Measurements from ENCODE around the gene APOC3. TPM values are rescaled to one million over a fixed set of nuclear protein-coding genes. Genes with fewer than 3 reads are reported as not detected.

The APOC3 gene
- total and polyA plus RNA-seq, 2 donors from 2014 or later, result 35.6 TPM; not detected in 1

DNA sequence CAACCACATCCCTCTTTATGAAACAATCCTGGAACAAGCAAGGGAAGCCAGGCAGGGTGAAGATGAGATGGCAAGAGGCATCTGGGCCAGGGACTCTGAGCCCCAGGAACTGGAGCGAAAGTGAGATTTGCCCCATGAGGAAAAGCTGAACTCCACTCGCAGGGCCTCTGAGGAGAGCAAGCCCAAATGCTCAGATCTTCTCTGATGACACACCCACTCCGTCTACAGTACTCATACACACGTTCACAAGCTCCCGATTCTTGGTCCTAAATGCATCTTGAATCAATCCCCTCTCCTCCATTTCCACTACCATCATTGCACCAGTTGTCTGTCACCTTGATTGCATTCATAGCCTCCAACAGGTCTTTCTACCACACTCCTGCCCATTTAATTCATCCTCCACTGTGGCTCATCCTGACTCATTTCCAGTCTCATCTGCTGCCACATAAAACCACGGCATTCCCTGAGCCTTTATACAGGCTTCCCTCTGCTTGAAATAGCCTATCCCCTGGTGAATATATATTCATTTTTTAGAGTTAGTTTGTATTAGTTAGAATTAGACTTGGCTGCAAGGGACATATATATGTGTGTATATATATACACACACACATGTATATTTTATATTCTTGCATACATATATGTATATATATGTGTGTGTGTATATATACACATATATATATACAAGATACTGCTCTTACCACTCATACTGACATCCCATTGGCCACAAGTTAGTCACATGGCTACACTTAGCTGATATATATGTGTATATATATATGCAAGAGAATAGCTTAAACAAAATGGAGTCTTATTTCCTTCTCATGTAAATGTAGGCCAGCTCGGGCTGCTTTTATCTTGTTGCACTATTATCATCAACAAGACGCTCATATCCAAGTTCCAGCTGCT lies 36.6 kb upstream of the APOC3 start:
- no peak overlapping the region for H3K27ac ChIP-seq (ENCODE audit: low read depth in 2 of 2, low read length in 2 of 2)
- H3K4me1 ChIP-seq (ENCODE audit: control insufficient read depth in 2 of 3, insufficient read depth in 2 of 3, low read depth in 1 of 3, low read length in 3 of 3), result peaks cover 0 to 10% (median 6%) of the 10 kb centered on the region in 3 donors
- no peak overlapping the region for H3K9ac ChIP-seq (ENCODE audit: low read length in 3 of 3)
- H3K27me3 ChIP-seq (ENCODE audit: control insufficient read depth, insufficient read depth, low read length), result no peaks in the 10 kb centered on the region
- H3K9me3 ChIP-seq (ENCODE audit: control insufficient read depth in 2 of 3, insufficient read depth in 1 of 3, low read length in 3 of 3), result no peaks in the 10 kb centered on the region
- TF ChIP-seq, protein P1, sequence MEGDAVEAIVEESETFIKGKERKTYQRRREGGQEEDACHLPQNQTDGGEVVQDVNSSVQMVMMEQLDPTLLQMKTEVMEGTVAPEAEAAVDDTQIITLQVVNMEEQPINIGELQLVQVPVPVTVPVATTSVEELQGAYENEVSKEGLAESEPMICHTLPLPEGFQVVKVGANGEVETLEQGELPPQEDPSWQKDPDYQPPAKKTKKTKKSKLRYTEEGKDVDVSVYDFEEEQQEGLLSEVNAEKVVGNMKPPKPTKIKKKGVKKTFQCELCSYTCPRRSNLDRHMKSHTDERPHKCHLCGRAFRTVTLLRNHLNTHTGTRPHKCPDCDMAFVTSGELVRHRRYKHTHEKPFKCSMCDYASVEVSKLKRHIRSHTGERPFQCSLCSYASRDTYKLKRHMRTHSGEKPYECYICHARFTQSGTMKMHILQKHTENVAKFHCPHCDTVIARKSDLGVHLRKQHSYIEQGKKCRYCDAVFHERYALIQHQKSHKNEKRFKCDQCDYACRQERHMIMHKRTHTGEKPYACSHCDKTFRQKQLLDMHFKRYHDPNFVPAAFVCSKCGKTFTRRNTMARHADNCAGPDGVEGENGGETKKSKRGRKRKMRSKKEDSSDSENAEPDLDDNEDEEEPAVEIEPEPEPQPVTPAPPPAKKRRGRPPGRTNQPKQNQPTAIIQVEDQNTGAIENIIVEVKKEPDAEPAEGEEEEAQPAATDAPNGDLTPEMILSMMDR (IDR thresholded peaks at IDR 0.05; ENCODE audit: borderline replicate concordance, extremely low read depth, insufficient read depth), result no peak
- no peak overlapping the region for H3K4me3 ChIP-seq (ENCODE audit: low read length in 3 of 3)
- DNase-seq (no peak), FAIRE-seq (no peak)
- no peaks in the 10 kb centered on the region for H3K36me3 ChIP-seq (ENCODE audit: control insufficient read depth in 2 of 3, insufficient read depth in 3 of 3, low read length in 3 of 3)
- intact Hi-C loops (cut with DNase I), result no loop called here

DNA sequence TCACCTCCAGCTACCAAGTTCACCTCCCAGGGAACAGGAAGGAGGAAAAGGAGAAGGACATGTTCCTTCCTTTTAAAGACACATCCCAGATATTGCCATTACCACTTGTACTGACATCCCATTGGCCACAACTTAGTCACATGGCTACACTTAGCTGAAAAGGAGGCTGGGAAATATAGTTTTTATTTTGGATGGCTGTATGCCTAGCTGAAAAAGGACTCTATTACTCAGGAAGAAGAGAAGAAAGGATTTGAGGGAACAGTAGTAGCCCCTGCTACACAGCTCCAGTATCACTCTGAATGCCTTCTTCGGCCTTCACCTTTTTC lies 36.0 kb upstream of the APOC3 start:
- Histone ChIP-seq H3K36me3 (ENCODE audit: control insufficient read depth in 2 of 3, insufficient read depth in 3 of 3, low read length in 3 of 3) (no peaks in the 10 kb centered on the region), H3K9me3 (ENCODE audit: control insufficient read depth in 2 of 3, insufficient read depth in 1 of 3, low read length in 3 of 3) (no peaks in the 10 kb centered on the region), H3K4me1 (ENCODE audit: control insufficient read depth in 2 of 3, insufficient read depth in 2 of 3, low read depth in 1 of 3, low read length in 3 of 3) (peaks cover 0 to 5% (median 0%) of the 10 kb centered on the region in 3 donors), H3K27me3 (ENCODE audit: control insufficient read depth, insufficient read depth, low read length) (no peaks in the 10 kb centered on the region), H3K27ac (ENCODE audit: low read depth in 2 of 2, low read length in 2 of 2) (no peak overlapping the region), H3K4me3 (ENCODE audit: low read length in 3 of 3) (no peak overlapping the region), H3K9ac (ENCODE audit: low read length in 3 of 3) (no peak overlapping the region)
- DNase-seq (no peak), FAIRE-seq (no peak)
- TF ChIP-seq, protein P1 (IDR thresholded peaks at IDR 0.05; ENCODE audit: borderline replicate concordance, extremely low read depth, insufficient read depth), result no peak
- intact Hi-C loops (cut with DNase I), result no loop called here

DNA sequence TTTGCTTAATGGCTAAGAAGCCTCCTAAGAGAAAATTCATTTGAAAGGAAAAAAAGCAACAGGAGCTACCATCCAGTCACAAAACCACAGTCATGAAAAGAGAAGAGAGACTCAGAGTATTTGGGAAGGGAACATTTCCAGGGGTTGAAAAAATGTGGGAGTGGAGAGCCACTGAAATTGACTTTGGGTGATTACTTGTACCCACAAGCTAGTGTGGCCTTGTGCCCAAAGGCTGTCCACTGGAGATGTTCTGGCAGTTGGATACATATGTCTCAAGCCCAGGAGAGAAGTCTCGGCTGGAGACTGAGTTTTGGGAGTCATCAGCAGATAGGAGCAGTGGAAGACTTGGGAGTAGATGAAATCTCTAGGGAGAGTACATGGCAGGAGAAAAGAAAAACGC lies 34.9 kb upstream of the APOC3 start:
- Histone ChIP-seq H3K9me3 (ENCODE audit: control insufficient read depth in 2 of 3, insufficient read depth in 1 of 3, low read length in 3 of 3) (no peaks in the 10 kb centered on the region), H3K9ac (ENCODE audit: low read length in 3 of 3) (no peak overlapping the region), H3K27ac (ENCODE audit: low read depth in 2 of 2, low read length in 2 of 2) (no peak overlapping the region), H3K4me1 (ENCODE audit: control insufficient read depth in 2 of 3, insufficient read depth in 2 of 3, low read depth in 1 of 3, low read length in 3 of 3) (peaks cover 0 to 5% (median 0%) of the 10 kb centered on the region in 3 donors), H3K36me3 (ENCODE audit: control insufficient read depth in 2 of 3, insufficient read depth in 3 of 3, low read length in 3 of 3) (no peaks in the 10 kb centered on the region), H3K27me3 (ENCODE audit: control insufficient read depth, insufficient read depth, low read length) (no peaks in the 10 kb centered on the region), H3K4me3 (ENCODE audit: low read length in 3 of 3) (no peak overlapping the region)
- TF ChIP-seq, protein P1 (IDR thresholded peaks at IDR 0.05; ENCODE audit: borderline replicate concordance, extremely low read depth, insufficient read depth), result no peak
- intact Hi-C loops (cut with DNase I), result no loop called here
- FAIRE-seq, result no peak
- no peak for DNase-seq

Measured in kidney (tissue), 14 donors.